Kidney (tissue), 14 donors: ENCODE results near the gene PLD4. TPM values are rescaled to one million over a fixed set of nuclear protein-coding genes. Genes with fewer than 3 reads are reported as not detected.

Experiments used
- DNase-seq, 5 donors: peaks; one replicate each; pipeline ENCODE4 v3.0.0-alpha.2; 2013 to 2020
- FAIRE-seq: peaks from 2 replicates; lab custom pipeline; 2012; peaks lifted over from hg19 to GRCh38; lab: Jason Lieb, UNC
- H3K27ac ChIP-seq, 2 donors: one replicate each; pipeline ENCODE4 v1.7.0; 2013; ENCODE audit warnings: low read depth in 2 of 2, low read length in 2 of 2, inconsistent platforms in 1 of 2
- H3K27me3 ChIP-seq: one replicate; pipeline ENCODE4 v1.7.1; 2013; ENCODE audit warnings: low read length, inconsistent platforms; ENCODE audit not compliant: control insufficient read depth, insufficient read depth
- H3K36me3 ChIP-seq, 3 donors: one replicate each; pipeline versions ENCODE4 v1.7.0 to v1.7.1; 2013; ENCODE audit warnings: low read length in 3 of 3, control low read depth in 1 of 3, inconsistent platforms in 1 of 3; ENCODE audit not compliant: insufficient read depth in 3 of 3, control insufficient read depth in 2 of 3
- H3K4me1 ChIP-seq, 3 donors: one replicate each; pipeline versions ENCODE4 v1.7.0 to v1.7.1; 2013; ENCODE audit warnings: low read length in 3 of 3, inconsistent platforms in 1 of 3, low read depth in 1 of 3; ENCODE audit not compliant: control insufficient read depth in 2 of 3, insufficient read depth in 2 of 3
- H3K4me3 ChIP-seq, 3 donors: one replicate each; pipeline versions ENCODE4 v1.7.0 to v1.8.1; 2013; ENCODE audit warnings: low read length in 3 of 3, control low read depth in 1 of 3, inconsistent platforms in 1 of 3
- H3K9ac ChIP-seq, 3 donors: one replicate each; pipeline versions ENCODE4 v1.7.0 to v1.7.1; 2013; ENCODE audit warnings: low read length in 3 of 3, control low read depth in 1 of 3, inconsistent platforms in 1 of 3
- H3K9me3 ChIP-seq, 3 donors: one replicate each; pipeline versions ENCODE4 v1.7.0 to v1.7.1; 2013; ENCODE audit warnings: low read length in 3 of 3, control low read depth in 1 of 3, inconsistent platforms in 1 of 3; ENCODE audit not compliant: control insufficient read depth in 2 of 3, insufficient read depth in 1 of 3
- CTCF ChIP-seq: IDR thresholded peaks from 3 replicates; pipeline ENCODE4 v1.5.1; 2012; ENCODE audit warnings: mild to moderate bottlenecking, moderate library complexity, borderline replicate concordance; ENCODE audit not compliant: insufficient read depth; ENCODE audit errors: extremely low read depth
- intact Hi-C: fragments of 100-400 bp; cut with DNase I; formaldehyde crosslinking; loops from one replicate; pipeline ENCODE4 v1.11.1; 2022
- polyA plus RNA-seq: library from polyadenylated mRNA; stranded (reverse); fragments of 350-450 nt; fragmentation: Illumina TruSeq; extraction: RNeasy Lipid Tissue Mini Kit (QIAGEN cat#74804); gene quantifications from one replicate; pipeline ENCODE4 v1.2.3, GENCODE V29; 2014; ENCODE audit warnings: low read depth, low replicate concordance; ENCODE audit not compliant: insufficient read depth
- total RNA-seq: library from RNA; stranded (reverse); fragmentation: NEBNext Ultra II Directional; extraction: Animal tissue kit (Norgen Biotek cat#: 25700); gene quantifications from one replicate; pipeline ENCODE4 v1.2.1, GENCODE V29; 2021
- donor health status: control.
- donor health status: control.
- donor health status: control.
- donor health status: control.
- donor health status: control.
- donor health status: DM: yes; HTN: yes; CAD: no.
- donor health status: Normal renal cell carcinoma (clear cell type).

Gene PLD4
- total and polyA plus RNA-seq, 2 donors from 2014 or later = 3.2 TPM; not detected in 1

GRCh38 chr14:104878582-104878981 is 46.1 kb upstream of the PLD4 start:
- Histone ChIP-seq H3K4me1 (no peaks in the 10 kb centered on the region), H3K27me3 (no peaks in the 10 kb centered on the region), H3K36me3 (peaks cover 2 to 8% (median 8%) of the 10 kb centered on the region in 3 donors), H3K9ac (no peak overlapping the region), H3K9me3 (no peaks in the 10 kb centered on the region), H3K27ac (no peak overlapping the region), H3K4me3 (no peak overlapping the region)
- FAIRE-seq (no peak), DNase-seq (peak in 1 of 5 donors; percentile 54)
- TF ChIP-seq CTCF = no peak
- intact Hi-C loops = no loop called here

- TF ChIP-seq CTCF = no peak
- Histone ChIP-seq H3K36me3 (peaks cover 2 to 8% (median 8%) of the 10 kb centered on the region in 3 donors), H3K4me3 (no peak overlapping the region), H3K27ac (no peak overlapping the region), H3K27me3 (no peaks in the 10 kb centered on the region), H3K9me3 (no peaks in the 10 kb centered on the region), H3K9ac (no peak overlapping the region), H3K4me1 (no peaks in the 10 kb centered on the region)
- DNase-seq (peak in 1 of 5 donors; percentile 53), FAIRE-seq (no peak)
- intact Hi-C loops = no loop called here
These were observed 45.3 kb upstream of the PLD4 start for GRCh38 chr14:104879201-104879982.

- peaks cover 2 to 8% (median 8%) of the 10 kb centered on the region in 3 donors for H3K36me3 ChIP-seq
These were observed 44.6 kb upstream of the PLD4 start for GRCh38 chr14:104879983-104880565.

More at GRCh38 chr14:104879983-104880565, 44.6 kb upstream of the PLD4 start:
- no peaks in the 10 kb centered on the region for H3K4me1 ChIP-seq
- H3K27me3 ChIP-seq = no peaks in the 10 kb centered on the region
- H3K9ac ChIP-seq = no peak overlapping the region
- H3K9me3 ChIP-seq = no peaks in the 10 kb centered on the region
- intact Hi-C loops = no loop called here
- no peak for TF ChIP-seq CTCF
- peak in 1 of 5 donors; percentile 65 for DNase-seq
- no peak for FAIRE-seq
- H3K4me3 ChIP-seq = no peak overlapping the region
- H3K27ac ChIP-seq = no peak overlapping the region
